GM18519 (cell line): Measurements from ENCODE around the gene PDXK.

Experiments
- ATAC-seq: cut with Tn5 transposase; IDR thresholded peaks from one replicate; pipeline ENCODE4 v1.9.1; 2021; ENCODE audit warnings: mild to moderate bottlenecking, moderate library complexity; ENCODE audit not compliant: unreplicated experiment, low FRiP score

The PDXK gene

DNA sequence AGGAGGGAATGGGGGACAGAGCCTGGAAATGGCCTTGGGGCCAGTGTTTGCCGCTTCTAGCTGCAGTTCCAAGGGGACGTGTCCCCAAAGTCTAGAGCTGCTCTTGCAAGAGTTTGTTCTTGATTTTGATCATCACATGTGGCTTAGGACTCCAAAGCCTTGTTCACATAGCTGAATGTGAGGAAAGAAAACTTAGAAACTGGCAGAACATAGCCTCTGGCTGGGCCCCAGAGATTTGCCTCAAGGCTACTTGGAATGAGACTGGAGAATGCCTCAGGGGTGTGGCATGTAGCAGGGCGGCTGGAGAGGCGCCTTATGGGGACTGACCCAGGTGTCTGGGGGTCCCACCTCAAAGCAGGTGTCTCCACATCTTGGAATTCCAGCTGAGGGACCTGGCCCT lies 2.3 kb downstream of the PDXK start:
- ATAC-seq = no peak

DNA sequence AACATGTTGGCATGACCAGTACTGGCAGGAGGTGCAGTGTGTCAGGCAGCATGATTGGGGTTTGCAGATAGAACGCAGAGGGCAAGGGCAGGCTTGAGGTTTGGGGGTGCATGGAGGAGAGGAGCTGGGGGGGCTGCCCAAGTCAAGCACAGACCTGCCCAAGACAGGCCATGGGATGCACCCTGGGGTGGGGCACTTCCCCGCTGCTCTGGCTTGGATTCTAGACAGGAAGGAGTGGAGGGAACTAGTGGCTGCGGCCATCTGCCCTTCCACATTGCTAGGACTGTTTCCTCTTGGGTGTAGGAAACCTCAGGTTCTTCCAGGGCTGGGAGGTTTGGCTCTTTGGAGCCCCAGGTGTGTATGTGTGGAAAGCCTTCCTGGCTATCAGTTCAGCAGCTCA lies 3.0 kb downstream of the PDXK start:
- ATAC-seq = no peak

DNA sequence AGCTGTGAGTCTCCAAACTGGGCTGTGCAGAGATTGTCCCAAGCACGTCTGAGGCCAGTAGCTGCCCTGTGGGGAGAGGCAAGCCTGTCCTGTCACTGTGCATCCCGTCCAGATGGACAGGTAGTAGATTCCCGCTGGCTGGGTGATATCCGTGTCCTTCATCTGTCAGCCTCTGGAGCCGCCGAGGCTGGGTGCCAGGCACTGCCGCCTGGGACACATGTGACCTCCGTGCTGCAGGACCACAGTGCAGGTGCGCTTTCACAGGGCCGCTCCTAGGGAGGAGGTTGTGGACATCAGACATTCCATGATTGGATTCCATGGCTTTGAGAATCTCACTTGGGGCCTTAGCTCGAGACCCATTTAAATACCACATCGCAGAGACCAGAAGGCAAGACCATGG lies 4.7 kb downstream of the PDXK start:
- ATAC-seq = no peak

DNA sequence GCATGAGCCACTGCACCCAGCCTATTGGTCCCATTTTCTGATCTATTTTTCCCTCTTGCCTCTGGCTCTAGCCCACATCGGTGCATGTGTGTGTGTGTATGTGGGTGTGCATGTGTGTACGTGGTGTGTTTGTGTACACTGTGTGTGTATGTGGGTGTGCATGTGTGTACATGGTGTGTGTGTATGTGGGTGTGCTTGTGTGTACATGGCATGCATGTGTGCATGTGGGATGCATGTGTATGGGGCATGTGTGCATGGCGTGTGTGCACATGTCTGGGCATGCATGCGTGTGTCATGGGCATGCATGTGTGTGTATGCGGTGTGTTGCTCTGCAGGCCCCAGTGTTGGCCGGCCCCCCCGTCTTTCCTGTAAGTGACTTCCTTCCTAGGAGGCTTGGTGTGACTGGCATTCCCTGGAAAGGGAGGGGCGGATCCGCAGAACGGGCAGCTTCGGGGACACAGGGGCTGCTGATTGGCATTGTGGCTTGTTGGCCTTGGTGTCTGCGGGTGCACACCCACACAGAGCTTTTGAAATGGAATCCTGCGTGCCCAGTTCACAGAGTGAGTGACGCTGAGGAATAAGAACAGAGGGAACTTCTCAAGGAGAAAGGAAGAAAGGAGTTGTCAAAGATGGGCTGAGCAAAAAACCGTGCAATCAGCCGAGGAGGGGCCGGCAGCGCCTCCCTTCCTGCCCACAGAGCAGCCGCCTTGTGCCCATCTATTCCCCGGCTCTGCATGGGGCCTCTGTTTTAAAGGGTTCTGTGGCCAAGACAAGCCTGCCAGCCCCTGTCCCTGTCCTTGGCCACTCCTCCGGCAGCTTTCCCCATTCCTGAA lies 8.0 kb downstream of the PDXK start:
- ATAC-seq = no peak

DNA sequence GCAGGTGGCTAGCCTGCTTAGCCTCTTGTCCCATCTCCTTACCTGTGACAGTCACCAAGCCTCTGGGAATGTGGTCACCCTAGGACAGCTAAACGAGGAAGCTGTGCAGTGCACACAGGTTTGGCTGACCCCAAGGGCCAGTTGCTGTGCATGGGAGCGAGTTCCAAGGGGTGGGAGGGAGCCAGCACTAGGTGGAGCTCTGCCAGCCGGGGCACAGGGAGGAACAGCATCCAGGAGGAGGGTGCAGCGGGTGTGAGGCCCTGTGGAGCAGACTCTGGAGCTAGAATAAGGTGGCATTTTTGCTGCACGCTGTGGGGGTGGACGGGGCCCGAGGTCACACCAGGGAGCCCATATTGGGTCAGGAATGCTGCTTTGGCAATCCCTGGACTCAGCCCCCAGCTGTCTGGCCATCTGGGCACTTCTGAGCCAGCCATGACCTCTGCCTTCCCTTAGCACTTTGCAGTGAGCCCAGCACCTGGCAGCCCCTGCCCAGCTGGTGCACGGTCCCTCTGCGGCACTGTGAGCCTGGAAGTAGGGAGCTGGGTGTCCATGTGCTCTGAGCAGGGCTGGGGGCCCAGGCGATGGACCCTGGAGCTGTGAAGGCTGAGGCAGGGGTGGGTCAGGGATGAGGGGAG lies 8.7 kb downstream of the PDXK start:
- ATAC-seq = no peak

DNA sequence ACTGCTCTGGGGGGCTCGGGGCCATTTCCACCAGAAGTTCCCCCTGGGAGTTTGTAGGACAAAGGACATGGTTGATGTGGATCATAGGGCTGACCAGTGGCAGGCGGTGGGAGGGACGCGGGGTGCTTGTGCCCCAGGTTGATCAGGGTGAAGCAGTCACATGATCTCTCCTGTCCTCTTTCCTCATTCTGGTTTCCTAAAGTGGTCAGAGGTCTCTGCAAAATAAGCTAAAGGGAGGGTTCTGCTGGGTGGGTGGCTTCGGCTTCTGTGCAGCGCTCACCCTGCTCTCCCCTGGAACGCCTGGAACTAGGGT lies 9.2 kb downstream of the PDXK start:
- ATAC-seq = no peak

DNA sequence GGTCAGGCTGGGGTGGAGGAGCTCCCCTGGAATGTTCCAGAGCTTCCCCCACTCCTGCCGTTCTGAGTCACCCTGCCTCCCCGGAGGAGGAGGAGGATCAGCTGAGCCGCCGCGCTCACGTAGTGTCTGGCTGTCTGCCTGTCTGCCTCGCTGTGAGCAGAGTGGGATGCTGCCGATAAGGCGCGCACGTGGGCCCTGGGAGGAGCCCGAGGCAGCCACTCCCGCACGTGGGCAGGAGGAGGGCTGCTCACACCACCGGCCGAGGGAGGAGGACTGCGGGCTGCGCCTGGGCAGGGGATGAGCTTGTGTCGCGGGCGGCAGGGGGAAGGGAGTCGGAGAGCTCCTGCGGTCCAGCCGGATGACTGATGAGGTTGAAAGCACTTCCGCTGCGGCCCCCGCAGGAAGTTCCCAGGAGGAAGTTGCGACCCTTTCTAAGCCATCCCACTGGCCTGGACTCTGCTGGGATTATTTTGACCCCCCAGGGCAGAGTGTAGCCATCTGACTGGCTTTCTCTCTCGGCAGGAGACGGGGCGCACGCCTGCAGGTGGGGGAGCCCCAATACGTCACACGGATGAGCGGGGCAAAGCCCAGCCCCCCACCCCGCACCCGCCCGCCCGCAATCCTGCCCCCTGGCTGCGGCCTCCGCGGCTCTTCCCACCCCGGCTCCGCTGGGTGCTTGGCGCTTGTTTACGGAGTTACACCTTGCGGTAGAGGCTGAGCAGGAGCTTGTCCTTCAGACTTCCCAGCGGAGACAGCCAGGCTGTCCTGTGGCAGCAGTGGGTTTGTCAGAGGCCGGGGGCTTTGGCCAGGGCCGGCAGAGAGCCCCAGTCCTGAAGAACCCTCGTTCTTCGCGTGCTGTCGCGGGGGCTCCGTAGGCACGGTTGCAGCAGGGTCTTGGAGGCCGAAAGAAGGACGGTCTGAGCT lies 9.8 kb downstream of the PDXK start:
- peak; percentile 45 for ATAC-seq

DNA sequence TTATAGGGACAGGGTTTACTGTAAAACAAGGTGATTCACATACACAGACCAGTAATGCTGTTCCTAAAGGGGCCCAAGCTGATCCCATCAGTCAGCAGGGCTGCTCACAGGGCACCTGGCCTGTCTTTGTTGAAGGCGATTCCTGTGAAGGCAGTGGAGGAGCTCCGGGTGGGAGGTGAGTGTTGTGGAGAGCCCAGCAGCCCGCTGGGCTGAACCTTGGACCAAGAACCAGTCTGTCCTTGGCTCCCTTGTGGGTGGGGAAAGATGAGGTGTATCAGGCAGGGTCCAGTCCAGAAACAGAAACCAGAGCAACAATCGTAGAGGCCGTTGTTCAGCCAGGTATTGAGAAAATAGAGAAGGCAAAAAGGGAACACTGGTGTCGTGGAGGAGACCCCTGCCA lies 12.5 kb downstream of the PDXK start:
- ATAC-seq = no peak

DNA sequence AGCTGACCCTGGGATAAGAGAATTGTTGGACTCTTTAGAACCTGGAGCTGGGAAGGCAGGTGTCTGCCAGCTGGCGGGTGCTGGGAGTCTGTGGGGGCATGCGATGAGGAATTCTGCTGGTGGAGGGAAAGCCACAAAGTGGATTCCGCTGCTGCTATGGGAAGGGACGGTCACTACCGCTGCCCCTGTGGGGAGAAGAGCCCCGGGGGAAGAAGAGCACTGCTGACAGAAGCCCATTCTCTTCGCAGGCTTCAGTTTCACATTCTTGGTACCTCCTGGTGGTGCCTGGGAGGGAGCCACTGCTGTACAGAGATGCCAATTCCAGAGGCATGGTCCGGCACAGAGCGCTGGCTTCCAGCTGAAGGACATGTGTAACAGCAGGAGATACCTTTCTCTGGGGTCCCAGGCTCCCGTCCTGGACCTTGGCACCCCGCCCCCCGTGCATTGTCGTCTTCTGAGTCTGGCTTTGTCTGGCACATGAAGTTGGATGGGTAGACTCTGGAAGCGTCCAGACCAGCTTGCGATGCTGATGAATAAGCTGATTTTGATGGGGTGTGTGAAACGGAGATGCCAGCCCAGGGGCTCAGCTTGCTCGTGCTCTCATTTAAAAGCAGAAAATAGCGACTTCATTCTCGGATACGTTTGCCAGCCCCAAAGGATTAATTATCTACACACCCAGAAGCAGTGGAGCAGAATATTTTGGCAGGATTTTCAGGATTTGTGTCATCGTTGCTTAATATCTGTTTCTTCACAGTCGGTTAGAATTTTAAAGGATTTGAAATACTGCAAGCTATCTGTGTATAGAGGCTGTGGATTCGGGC lies 13.2 kb downstream of the PDXK start:
- ATAC-seq = no peak

DNA sequence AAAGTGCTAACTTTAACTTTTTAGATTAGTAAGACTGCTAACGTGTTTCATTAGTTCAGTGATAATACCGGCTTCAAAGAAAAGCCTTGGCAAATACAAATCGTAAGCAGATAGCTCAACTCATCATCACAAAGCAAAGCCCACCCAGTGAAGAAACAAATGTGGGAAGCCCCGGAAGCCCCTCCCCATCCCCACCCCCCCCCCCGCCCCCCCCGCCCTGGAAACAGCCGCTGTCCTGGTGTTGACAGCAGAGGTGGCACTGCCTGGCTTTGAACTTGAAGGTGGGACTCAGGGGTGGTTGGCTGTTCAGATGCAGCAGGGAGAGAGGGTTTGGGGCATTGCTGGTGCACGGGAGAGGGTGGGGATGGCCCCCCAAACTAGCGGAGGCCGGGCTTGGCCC lies 14.1 kb downstream of the PDXK start:
- ATAC-seq = no peak

DNA sequence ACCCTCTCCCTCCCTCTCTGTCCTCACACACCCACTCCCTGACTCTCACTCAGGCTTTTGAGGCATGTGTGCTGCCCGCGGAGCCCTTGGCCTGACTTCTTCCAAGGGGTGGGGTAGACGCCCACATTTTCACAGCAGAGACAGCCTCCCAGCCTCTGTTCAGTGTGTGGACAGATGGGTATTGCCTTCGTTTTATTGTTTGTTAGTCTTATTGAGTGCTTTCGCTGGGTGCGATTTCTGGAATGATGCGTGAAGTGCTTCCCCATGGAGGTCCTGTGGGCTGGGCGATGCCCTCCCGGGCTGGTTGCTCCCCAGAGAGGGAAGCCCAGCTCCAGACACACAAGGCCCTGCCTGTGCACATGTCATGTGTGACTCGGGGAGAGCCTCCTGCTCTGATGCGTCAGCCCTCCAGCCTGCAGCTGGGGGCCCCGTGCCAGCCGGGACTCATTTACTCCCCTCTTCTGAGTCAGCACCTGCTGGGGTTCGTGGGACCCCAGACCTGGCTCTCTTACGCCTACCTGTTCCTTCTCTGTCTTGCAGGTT lies 14.7 kb downstream of the PDXK start:
- ATAC-seq = no peak

DNA sequence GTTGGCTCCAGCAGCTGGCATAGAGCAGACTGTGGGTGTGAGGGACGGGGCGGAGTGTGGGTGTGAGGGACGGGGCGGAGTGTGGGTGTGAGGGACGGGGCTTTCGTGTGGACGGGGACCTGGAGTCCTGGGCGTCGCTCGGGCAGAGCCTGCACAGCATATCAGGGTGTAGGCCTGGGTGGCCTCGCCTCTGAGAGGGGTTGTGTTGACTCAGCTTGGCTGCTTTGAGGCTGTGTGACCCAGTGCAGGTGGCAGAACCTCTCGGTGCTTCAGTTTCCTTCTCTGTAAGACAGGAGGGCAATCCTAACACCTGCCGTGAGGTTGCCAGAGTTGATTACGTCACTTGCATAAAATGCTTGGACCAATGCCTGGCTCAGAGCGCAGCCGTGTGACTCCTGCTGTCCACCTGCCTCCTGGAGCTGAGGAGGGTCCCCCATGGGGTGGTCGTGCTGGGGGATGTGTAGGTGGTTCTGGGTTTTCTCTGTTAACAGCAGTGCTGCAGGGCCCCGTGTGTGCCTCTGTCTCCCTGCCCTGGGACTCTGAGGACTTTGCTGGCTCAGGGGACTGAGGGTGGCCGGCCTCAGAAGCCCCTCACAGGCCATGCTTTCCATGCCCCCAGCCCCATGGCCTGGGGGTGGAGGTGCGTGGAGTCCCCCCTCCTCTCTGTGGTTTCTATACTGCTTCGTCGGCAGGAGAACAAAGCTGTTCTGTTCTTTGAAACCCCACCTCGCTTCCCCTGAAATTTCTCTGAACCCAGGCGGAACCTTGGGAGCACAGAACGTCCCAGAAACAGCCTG lies 15.4 kb downstream of the PDXK start:
- no peak for ATAC-seq

DNA sequence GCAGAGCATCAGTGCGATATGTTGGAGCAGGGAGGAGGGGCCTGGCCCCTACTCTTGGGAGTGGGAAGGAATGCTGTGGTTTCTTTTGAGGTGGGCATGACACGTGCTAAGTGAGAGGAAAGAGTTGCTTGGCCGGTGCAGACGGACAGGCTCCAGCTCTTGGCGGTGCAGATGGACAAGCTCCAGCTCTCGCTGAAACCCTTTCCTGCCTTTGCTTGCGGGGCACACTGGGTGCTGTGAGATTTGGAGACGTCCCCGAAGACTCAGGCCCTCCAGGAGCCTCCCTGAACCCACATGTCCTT lies 15.9 kb downstream of the PDXK start:
- no peak for ATAC-seq

DNA sequence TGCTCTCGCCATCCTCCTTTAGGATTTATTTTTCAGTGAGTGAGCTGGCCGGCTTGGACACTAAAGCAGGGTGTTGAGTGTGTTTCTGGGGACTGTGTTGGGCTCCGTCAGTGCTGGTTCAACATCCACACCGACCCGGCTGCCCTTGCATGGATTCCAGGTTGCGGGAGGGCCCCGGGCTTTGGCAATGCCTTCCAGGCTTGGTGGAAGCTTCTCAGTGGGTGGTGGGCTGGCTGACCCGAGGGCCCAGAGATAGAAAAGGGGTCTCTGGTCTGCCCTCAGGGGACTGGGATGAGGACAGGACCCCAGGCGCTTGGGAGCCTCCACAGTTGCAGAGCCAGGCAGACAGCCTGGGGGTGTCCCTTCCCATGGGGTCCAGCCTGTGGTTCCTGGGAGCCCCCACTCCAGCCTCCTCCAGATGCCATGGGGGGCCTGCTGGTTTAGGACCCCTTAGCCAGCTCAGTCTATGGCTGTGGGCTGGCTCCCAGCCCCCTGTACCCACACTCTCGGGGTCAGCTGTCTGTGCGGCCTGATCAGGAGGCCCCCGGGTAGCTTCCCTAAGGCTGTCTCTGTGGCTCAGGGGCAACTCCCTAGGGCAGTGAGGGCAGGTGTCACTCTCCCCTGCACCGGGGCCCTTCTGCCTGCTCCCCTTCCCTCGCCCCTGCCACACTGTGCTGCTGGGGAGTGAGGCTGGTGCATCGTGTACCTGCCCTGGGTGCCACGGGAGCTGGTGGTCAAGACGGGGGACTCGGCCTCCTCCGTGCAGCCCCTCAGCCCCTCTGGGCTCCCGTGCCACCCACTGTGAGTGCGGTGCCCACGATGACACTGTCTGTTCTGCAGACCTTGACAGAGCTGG lies 16.5 kb downstream of the PDXK start:
- ATAC-seq = no peak

DNA sequence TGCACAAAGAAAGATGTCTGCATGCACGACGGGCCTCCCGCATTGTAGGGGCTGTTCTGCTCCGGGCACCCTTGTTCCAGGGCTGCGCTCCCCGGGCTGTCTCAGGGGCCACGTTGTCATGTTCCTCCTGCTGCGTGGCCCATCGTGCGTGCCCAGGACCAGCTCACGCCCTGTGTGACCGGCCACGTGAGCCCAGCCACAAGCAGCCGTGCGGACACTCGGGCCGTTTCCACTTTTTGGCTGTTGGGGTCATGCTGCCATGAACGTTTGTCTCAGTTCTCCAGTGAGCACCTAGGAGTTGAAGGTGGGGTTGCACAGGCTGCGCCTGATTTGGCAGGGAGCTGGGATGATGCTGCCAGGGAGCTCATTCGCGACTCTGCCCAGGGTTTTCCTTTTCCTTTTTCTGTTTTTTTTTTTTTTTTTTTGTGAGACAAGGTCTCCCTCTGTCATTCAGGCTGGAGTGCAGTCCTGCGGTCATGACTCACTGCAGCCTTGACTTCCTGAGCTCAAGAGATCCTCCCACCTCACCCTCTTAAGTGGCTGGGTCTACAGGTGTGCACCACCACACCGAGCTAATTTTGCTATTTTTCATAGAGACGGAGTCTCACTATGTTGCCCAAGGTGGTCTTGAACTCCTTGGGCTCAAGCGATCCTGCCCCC lies 17.4 kb downstream of the PDXK start:
- no peak for ATAC-seq

DNA sequence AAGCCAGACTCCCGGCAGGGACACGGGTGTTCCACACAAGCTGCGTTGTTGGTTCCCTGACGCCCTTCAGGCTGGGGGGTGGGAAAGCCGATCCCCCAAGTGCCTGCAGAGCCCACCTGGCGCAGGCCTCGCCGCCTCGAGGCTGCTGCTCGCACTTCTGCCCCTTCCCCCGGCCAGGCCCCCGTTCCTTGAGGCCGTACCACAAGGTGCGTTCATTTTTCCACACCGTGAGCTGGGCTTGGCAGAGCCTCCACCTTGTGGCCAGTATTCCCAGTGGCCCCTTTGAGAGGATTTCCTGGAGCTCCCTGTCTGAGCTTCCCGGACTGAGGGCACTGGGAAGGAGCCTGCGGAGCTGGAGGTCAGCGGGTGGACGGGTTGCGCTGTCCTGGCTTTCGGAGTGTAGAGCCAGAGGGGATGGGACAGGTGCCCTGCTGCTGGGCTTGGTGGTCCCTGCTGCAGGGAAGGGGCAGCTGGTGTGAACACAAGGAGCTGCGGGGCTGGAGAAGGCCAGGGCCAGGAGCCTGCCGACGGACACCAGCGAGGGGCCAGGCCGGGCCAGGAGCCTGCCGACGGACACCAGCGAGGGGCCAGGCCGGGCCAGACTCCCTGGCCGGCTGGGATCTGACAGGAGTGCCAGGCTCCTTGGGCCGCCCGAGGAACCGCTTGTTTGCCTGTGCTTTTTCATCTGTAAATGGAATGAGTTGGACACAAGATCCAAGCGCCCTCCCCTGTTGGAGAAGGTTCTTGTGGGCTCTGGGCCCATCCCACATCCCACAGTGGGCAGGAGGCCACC lies 18.4 kb downstream of the PDXK start:
- no peak for ATAC-seq

DNA sequence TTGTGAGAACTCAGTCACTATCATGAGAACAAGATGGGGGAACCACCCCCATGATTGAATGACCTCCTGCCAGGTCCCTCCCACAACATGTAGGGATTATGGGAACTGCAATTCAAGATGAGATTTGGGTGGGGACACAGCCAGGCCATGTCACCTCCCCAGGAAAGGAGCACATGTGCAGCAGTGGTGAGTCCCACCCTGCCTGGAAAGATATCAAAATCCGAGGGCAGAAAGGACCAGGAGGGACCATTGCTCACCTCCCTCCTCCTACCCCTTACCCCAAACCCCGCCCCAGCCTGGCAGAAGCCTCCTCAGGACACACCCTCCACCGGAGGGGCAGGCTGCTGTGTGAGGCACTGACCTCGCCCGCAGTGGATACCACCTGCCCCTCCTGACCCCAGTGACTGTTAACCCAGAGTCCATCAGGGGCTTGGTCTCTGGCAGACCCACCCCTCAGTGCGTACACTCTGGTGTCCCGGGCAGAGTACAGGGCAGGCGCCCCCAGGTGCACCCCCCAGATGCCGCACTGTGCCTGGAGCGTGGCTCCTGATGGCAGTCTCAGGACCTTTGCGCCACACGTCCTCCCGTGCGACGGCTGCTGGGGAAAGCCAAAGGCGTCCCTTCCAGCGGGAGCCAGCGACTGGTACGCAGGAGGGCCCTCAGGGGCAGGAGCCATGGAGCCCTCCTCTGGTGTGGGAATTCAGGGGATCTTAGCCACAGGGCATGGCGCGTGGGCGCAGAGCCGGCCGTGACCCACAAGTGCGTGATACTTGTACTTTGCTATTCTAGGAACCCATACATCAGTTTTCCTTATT lies 20.9 kb downstream of the PDXK start:
- ATAC-seq = no peak
